NCI-H1092 (cell line): ENCODE results near the gene GMNC.

Experiments used
- DNase-seq: peaks from one replicate; lab custom pipeline; 2025; lab: John Stamatoyannopoulos, UW

Gene GMNC

GRCh38 chr3:190849607-190850006 lies 12.9 kb downstream of the GMNC start:
- DNase-seq = no peak

DNA sequence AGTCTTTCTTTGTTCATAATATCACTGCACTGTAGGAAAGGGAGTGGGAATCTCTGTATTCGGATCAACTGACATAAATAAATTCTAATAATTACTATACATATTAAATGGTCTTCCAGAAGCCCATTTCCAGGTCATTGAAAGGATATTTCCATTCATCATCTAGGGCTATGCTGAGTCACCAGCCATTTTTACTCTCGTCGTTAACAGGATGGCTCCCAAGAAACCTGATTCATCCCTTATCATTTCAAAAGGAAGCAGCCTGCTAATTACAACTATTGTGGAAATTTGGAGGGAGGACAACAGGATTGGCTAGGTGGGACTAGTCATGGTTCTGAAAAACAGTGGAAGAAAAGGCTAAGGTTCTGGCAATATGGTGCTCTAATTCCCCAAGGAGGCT lies 13.6 kb downstream of the GMNC start:
- DNase-seq = no peak

- DNase-seq = no peak
Observed at GRCh38 chr3:190847436-190847835, 15.1 kb downstream of the GMNC start.

GRCh38 chr3:190840146-190840545 lies 22.3 kb downstream of the GMNC start:
- no peak for DNase-seq

DNA sequence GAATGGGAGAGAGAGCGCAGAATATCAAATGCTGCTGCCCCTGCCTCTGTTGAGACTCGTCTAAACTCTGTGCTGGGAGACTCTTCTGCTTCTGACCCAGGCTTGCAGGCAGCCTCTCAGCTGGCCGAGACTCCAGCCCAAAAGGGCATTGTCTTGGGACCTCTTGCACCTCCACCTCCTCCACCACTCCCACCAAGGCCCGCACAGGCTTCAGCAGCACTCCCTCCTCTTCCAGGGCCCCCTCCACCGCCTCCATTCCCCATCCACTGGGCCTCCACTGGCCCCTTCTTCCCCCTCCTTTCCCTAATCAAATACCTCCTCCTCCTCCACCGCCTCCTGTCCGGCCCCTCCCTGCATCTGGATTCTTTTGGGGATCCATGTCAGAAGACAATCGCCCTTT lies 31.3 kb downstream of the GMNC start:
- no peak for DNase-seq

DNA sequence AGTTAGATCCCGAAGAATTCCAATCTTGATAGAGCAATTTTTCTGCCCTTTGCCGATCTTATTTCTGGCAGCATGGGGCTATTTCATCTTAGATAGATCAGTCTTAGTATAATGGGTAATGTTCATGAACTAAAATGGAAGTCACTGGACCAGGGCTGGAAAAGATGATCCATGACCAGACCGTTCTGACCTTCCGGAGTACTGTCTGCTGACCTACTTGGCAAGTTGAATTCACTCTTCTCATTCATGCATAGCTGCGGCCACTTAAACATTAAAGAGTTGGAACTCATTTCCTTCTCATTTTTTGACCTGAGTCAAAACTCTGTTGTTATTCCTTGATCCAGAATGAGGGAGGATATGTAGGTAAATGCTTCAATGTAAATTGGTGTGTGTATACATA lies 32.5 kb downstream of the GMNC start:
- DNase-seq = no peak

DNA sequence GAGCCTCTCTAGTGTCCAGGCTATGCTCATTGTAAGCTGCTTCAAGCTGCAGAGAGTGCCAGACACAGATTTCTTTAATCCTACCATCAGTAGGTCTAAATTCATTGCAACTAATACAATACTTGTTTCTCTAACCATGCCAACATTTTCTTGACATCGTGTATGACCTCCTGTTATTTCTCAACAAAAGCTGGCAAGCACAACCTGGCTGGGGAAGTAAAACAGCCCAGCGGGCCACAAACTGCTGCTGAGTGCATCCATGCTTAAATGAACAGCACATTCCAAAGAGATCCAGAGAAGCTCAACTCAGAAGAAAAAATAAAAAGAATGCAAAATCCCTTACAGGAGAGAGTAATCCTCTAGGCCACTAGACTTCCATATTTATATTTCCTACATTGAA lies 36.5 kb downstream of the GMNC start:
- DNase-seq = no peak

- no peak for DNase-seq
Observed at GRCh38 chr3:190825386-190826016, 37.0 kb downstream of the GMNC start.

DNA sequence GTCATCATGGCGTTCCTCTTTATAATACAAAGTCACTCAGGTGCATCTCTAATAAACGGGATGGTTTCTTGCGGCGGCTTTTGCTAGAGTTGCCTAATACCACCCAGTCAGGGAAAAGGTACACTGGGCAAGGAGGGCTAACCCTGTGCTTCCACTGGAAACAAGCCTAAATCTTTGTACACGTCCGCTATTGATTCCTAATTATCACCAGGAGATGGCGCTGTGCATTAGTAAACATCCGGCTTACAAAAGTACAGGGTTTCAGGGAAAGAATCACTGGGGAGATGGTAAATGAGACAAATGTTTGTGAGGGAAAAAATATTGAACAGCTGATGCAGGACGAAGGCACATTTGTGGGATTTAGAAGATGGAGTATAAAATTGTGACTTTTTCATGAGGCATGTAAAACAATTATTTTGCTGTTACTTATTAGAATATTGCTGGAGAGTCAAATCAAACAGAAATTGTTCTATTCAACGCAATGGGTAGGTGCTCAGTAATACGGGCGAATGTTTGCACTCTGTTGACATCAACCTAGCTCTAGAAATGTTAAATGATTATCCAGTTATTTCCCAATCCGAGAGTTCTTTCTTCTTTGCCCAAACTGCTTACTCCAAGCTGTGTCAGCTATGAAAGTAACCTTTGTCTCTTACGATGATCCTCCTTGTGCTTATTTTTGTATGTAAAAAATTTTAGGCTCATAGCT lies 50.6 kb downstream of the GMNC start:
- no peak for DNase-seq

GRCh38 chr3:190810957-190811356 lies 51.5 kb downstream of the GMNC start:
- no peak for DNase-seq

GRCh38 chr3:190809351-190809750 lies 53.1 kb downstream of the GMNC start:
- no peak for DNase-seq

- DNase-seq = no peak
Observed at GRCh38 chr3:190807719-190808375, 54.6 kb downstream of the GMNC start.
